GM04503 (cell line): ENCODE results near the gene NPAS3.

Source experiments
- DNase-seq: peaks from one replicate; pipeline ENCODE4 v3.0.0-alpha.2; 2012; ENCODE audit warnings: low read depth

NPAS3 gene

DNA sequence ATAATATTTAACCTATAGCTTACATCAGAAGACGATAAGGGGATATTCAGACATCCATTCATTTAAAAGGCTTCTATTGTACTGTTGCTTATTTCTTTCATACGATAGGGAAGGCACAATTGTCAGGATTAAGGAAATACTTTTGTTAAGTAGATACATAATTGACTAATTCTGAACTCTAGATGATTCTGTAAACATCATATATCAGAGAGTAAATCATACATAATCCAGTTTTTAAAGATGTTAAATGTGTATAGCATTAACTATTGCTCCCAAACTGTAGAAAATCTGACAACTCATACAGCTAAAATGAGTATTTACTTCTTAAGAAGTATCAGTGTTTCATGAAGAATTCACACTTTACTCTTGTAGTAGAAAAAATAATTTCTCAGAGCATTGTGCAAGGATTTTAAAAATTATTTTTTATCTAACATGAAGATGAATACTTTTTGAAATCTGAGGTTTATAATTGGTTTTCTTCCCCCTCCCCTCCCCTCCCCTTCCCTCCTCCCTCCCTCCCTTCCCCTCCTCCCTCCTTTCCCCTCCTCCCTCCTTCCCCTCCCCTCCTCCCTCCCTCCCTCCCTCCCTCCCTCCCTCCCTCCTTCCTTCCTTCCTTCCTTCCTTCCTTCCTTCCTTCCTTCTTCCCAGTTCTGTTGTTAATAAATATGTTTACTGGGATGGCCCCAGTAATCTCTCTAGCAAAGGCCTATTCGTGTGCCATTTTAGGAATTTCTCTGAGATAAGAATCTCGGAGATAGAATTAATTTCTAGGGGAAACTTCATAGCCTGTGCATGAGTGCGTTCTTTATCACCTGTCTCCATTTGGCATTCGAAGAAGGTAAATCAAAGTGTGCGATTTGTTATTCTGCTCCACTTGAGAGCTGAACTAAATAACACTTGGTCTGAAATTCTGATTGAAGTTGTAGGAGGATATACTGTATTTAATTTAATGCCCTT lies 2.3 kb downstream of the NPAS3 start:
- DNase-seq, result no peak

DNA sequence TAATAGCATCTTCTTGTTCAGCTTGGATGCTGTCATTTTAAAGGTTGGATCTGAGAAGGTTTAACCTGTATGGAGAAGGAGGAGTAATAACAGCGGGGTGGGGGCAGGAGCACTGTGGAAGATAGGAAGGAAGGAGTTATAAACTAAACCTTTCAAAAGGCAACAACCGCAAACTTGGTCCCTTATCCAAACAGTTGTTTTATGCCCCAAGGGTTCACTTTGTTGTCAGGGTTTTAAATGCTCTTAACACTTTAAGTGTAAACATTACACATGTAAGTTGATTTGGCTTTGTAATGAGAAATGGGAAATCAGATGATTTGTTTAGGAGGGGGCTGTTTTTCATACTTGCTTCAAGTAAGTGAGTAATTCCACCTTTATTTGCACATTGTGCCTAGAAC lies 3.0 kb downstream of the NPAS3 start:
- DNase-seq, result no peak

DNA sequence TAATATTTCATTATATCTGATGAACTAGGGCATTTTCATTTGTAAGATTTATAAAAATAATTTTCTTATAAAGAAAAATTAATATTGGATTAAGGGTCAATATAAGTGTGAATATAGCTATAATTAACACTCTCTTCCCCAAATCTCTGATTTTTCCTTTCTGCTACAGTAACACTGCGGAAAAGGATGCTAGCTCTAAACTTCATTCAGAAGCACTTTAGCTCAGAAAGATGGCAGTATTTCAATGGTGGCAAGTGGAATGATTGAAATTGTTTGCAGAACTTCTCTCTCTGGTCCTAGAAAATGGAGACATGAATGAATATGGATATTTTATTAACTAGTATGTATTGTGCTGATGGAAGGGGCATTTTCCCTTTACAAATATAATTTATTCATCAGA lies 8.4 kb downstream of the NPAS3 start:
- no peak for DNase-seq

DNA sequence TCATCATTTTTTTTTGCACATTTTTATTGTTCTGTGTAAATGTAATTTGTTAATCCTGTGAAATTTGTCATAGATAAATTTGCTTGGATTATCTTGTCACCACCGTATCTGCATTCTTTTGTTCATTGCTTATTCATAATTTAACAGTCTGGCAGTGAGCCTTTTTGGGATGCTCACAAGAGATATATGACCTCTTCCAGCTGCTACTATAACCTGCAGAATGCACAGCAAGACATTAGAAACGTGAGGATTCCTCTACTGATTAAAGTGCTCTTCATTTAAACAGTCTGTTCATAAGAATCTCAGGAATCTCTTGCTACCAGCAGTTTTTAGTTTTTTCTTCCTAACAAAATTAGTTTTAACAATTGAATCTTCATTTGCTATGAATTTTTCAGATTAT lies 9.1 kb downstream of the NPAS3 start:
- no peak for DNase-seq

DNA sequence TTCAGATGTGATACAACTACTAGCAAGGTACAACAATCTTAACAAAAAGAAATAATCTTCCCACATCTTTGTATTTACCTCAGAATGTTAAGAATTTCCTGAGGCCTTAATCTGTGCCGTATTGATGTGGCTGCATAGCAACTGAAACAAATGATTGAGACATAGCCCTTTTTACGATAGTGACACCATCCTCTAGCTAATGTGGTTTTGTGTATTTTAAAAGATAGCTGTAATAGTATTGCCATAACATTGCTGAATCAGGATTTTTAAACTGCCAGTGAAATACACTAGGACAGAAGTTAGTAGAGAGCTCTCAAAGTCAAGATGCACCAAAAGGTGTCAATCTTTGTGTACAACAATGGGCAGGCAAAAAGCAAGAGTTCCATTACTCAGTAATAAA lies 11.9 kb downstream of the NPAS3 start:
- no peak for DNase-seq

GRCh38 chr14:32967421-32967820 lies 28.7 kb downstream of the NPAS3 start:
- no peak for DNase-seq

DNA sequence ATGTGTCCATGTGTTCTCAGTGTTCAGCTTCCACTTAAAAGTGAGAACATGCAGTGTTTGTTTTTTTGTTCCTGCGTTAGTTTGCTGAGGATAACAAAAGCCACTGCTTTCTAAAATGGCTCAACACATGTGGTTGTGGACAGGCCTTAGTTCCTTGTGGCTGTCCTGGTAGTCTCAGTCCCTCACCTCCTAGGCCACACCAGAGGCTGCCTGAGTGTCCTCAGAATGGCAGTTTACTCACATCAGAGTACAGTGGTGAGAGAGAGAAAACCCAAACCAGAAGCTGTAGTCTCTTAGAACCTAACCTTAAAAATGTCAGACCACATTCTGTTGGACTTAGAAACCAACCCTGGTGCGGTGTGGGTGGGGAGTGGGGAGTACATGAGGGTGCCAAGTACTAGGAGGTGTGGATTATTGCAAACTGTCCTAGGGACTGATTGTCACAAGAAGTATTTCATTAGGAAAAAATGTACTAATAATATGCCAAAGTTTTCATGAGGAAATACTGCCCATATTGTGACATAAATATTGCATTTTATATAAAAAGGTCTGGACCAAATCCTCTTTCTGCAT lies 30.4 kb downstream of the NPAS3 start:
- no peak for DNase-seq

DNA sequence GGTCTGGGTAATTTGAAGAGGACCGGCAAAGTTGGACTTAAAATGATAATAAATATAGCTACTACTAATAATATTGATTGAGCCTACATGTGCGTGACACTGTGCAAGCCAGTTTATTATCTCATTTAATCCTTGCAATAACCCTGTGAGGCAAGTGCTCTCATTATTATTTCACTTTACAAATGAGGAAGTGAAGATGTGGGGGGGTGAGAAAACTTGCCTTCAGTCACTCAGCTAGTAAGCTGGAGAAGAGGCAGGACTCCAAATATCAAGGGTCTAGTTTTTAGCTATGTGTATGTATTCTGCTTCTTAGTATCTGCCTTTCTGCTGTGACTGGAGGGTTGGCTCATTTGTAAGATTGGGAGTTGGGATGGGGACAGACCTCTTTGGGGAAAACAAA lies 39.2 kb downstream of the NPAS3 start:
- DNase-seq, result no peak

GRCh38 chr14:32978691-32979255 lies 40.1 kb downstream of the NPAS3 start:
- DNase-seq, result no peak

DNA sequence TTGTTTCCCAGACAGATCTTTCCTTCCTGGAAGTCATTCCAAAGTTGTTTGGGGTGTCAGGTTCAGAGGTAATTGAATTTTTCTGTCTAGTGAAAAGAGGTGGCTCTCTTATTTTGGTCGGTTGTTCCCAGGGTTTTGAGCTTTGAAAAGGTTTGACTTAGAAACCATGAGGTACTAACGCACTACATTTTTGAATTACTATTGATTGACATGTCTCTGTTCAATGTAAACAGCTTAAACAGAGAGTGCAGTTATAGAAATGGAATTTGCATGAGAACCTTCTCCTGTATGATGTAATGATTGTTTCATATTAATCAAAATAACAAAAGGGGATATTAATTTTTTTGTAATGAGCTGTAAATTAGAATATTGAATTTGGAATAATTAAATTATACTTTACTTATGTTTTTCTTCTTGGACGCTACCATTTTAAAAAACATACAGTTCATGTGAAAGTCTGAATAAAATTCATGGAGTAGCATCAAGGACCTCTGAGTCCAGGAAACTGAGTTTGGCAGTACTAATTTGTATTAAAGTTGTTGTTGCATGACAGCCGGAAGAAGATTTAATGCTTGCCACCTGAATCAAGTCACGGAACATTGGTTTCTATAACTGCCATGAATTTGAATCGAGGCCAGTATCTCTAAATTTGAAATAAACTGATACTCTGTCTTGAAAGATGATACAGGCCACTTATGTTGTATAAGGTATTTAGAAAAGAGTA lies 41.7 kb downstream of the NPAS3 start:
- no peak for DNase-seq

DNA sequence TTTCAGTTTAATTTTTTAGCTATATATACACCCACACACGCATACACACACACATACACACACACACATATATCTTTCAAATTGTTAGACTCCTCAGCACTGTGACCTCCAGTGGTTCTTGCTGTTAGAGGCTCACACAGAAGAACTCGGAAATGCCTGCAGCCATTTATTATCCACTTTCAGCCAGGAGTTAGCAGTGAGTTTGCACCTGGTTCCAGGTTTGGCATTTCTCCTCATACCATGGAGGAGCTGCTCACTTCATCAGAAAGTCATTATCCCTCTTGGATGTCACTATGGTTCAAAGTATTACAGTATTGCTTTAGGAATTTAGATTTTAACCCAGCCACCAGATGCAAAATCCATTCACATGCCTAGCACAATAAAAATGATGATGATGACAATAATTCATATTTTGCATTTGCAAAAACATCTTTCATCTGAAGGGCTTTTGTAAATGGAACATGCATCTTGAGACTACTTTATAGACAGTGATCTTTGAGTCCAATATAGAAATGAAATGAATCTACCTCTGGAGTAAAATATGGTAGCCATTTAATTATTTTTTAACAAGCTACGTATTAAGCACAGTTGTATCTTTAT lies 42.3 kb downstream of the NPAS3 start:
- no peak for DNase-seq

GRCh38 chr14:32984241-32984930 lies 45.7 kb downstream of the NPAS3 start:
- no peak for DNase-seq

DNA sequence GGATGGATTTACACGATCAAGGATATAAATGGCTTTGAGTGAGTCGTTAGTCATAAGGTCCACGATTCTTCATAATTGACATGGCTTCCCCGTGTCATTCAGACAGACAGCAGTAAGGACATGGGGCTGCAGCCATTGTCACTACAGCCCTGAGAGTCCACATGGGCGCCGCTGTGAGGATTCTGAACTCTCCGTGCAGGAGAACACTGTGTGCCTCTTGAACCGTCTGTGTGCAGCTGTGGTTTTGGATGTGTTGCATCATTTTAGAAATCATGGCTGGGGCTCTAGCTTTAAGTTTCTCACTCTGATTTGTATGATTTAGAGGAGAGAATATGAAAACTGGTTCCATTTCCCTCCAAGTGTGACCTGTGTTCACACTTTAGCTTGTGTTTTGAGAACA lies 47.2 kb downstream of the NPAS3 start:
- no peak for DNase-seq

- peak; percentile 7 for DNase-seq
Measured at GRCh38 chr14:32986791-32987540, 48.3 kb downstream of the NPAS3 start.

DNA sequence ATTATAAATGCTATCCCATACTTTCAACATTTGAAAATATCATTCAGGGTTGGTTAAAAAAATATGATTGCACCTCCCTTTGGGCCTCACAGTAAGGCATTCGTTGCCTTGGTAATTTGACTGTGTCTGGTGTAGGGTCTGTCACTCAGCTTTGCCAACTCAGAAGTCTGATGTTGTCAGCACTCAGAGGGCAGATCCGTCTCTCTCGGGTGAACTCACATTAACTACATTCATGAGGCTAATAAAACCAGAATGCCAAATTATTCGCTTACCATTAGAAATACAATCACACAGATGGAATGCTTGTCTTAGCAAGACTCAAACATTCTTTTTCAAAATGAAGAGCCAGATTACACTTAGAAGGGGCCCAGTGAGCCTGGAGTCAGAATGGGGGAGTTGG lies 53.0 kb downstream of the NPAS3 start:
- no peak for DNase-seq

DNA sequence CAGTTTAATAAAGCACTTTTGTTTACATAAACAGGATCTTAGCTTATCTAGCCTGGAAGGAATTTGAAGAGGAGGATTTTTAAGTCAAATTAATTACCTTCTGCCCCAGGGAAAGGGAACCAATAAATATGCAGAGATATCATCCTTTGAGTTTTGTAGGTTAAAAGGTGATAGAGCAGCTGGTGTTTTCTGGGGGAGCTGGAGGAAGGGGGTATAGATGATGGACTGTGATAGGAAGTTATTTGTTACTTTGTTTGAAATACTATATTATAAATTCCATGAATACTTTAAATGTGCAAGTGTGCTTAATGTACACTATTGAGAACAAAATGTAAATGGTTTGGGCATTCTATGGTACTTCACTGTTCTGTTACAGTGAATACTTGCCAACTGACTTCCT lies 55.2 kb downstream of the NPAS3 start:
- DNase-seq, result no peak

DNA sequence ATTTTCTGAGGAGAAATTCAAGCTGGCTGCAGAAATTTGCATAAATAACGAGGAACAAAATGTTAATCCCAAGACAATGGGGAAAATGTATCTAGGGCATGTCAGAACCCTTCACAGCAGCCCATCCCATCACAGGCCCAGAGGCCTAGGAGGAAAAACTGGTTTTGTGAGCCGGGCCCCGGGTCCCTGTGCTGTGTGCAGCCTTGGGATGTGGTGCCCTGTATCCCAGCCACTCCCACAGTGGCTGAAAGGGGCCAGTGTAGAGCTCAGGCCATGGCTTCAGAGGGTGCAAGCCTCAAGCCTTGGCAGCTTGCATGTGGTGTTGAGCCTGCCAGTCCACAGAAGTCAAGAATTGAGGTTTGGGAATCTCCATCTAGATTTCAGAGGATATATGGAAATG lies 57.7 kb downstream of the NPAS3 start:
- DNase-seq, result no peak

GRCh38 chr14:32998433-32998832 lies 59.8 kb downstream of the NPAS3 start:
- no peak for DNase-seq

DNA sequence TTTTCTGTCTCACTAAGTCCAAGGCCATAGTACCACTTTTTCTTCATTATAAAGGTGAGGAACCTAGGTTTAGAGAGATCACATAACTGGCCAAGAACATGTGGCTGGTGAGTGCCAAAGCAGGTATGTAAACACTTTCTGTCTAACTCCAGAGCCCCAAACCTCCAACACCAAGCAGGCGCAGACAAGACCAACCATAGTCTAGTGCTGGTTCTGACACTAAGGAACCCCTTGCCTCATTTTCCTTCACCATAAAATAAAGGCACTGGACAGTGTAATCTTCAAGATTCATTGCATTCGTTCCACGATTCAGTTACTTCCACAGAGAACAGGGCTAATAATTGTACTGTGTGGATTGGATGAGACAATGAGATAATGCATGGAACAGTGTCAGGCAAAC lies 71.0 kb downstream of the NPAS3 start:
- DNase-seq, result no peak

- DNase-seq, result no peak
Measured at GRCh38 chr14:33010495-33010894, 71.8 kb downstream of the NPAS3 start.

GRCh38 chr14:33014710-33015109 lies 76.0 kb downstream of the NPAS3 start:
- no peak for DNase-seq
